ENCODE measurements around the gene UBIAD1. TPM values are rescaled to one million over a fixed set of nuclear protein-coding genes. Genes with fewer than 3 reads are reported as not detected.

Gene UBIAD1
- total RNA-seq, 1 donor from 2014 or later = 22.7 TPM

DNA sequence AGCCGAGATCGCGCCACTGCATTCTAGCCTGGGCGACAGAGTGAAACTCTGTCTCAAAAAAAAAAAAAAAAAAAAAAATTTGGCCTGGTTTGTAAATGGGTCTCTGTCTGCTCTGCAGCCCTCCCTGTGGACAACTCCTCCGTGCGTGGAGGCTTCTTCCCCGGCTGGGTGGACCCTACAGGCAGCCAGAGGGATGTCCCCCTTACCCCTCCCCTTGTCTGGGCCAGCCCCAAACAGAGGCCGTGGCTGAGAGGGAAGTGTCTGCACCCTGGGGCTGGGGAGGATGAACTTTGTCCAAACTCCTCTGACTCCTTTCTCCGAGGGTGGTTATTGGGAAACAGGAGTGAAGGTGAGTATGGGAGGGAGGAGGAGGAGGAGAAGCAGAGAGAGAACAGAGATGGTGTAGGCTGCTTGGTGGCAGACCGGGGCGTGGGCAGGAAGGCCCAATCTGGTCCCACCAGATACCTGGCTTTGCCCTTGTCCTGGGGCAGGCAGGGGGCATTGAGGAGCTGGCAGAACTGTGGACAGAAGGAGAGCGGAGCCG is 61.3 kb downstream of the UBIAD1 start:
- no peak for TF ChIP-seq CTCF (IDR thresholded peaks at IDR 0.05; ENCODE audit: partially characterized antibody, unreplicated experiment)
- Mint-ChIP-seq H3K4me1 (ENCODE audit: low read depth, unreplicated experiment) (peaks cover 26% of the 10 kb centered on the region), H3K27ac (ENCODE audit: unreplicated experiment) (no peak overlapping the region), H3K36me3 (ENCODE audit: unreplicated experiment) (no peaks in the 10 kb centered on the region), H3K27me3 (ENCODE audit: unreplicated experiment) (peaks cover 4% of the 10 kb centered on the region), H3K4me3 (ENCODE audit: unreplicated experiment) (no peak overlapping the region), H3K9me3 (ENCODE audit: unreplicated experiment) (peaks cover 3% of the 10 kb centered on the region)
- DNase-seq = no peak

GRCh38 chr1:11334821-11335220 is 61.8 kb downstream of the UBIAD1 start:
- Mint-ChIP-seq H3K27ac (ENCODE audit: unreplicated experiment) (no peak overlapping the region), H3K36me3 (ENCODE audit: unreplicated experiment) (no peaks in the 10 kb centered on the region), H3K9me3 (ENCODE audit: unreplicated experiment) (peaks cover 3% of the 10 kb centered on the region), H3K4me3 (ENCODE audit: unreplicated experiment) (no peak overlapping the region), H3K27me3 (ENCODE audit: unreplicated experiment) (peaks cover 8% of the 10 kb centered on the region), H3K4me1 (ENCODE audit: low read depth, unreplicated experiment) (peaks cover 30% of the 10 kb centered on the region)
- DNase-seq = no peak
- no peak for TF ChIP-seq CTCF (IDR thresholded peaks at IDR 0.05; ENCODE audit: partially characterized antibody, unreplicated experiment)

- no peak for TF ChIP-seq CTCF (IDR thresholded peaks at IDR 0.05; ENCODE audit: partially characterized antibody, unreplicated experiment)
- Mint-ChIP-seq H3K27ac (ENCODE audit: unreplicated experiment) (no peak overlapping the region), H3K4me1 (ENCODE audit: low read depth, unreplicated experiment) (peaks cover 35% of the 10 kb centered on the region), H3K9me3 (ENCODE audit: unreplicated experiment) (peaks cover 8% of the 10 kb centered on the region), H3K4me3 (ENCODE audit: unreplicated experiment) (no peak overlapping the region), H3K27me3 (ENCODE audit: unreplicated experiment) (peaks cover 14% of the 10 kb centered on the region), H3K36me3 (ENCODE audit: unreplicated experiment) (no peaks in the 10 kb centered on the region)
- DNase-seq = no peak
Measured at GRCh38 chr1:11335417-11336056, 62.5 kb downstream of the UBIAD1 start.

GRCh38 chr1:11337580-11338073 is 64.6 kb downstream of the UBIAD1 start:
- H3K4me3 Mint-ChIP-seq (ENCODE audit: unreplicated experiment) = peak overlapping the region; percentile 34
- H3K27ac Mint-ChIP-seq (ENCODE audit: unreplicated experiment) = peak overlapping the region; percentile 80
- H3K4me1 Mint-ChIP-seq (ENCODE audit: low read depth, unreplicated experiment) = peaks cover 49% of the 10 kb centered on the region
- peaks cover 7% of the 10 kb centered on the region for H3K9me3 Mint-ChIP-seq (ENCODE audit: unreplicated experiment)
- H3K36me3 Mint-ChIP-seq (ENCODE audit: unreplicated experiment) = no peaks in the 10 kb centered on the region
- TF ChIP-seq CTCF (IDR thresholded peaks at IDR 0.05; ENCODE audit: partially characterized antibody, unreplicated experiment) = peak; percentile 89
- H3K27me3 Mint-ChIP-seq (ENCODE audit: unreplicated experiment) = peaks cover 20% of the 10 kb centered on the region
- peak; percentile 89 for DNase-seq

Other genes with a start within 250 kb of the UBIAD1 start
- not detected for gene MASP2, start 226.0 kb upstream of the UBIAD1 start, total RNA-seq (ENCODE audit: unreplicated experiment)
- 79.4 TPM for gene SRM, start 213.2 kb upstream of the UBIAD1 start, total RNA-seq (ENCODE audit: unreplicated experiment)
- 111 TPM for gene EXOSC10, start 173.3 kb upstream of the UBIAD1 start, total RNA-seq (ENCODE audit: unreplicated experiment)
- not detected for gene ANGPTL7, start 83.8 kb upstream of the UBIAD1 start, total RNA-seq (ENCODE audit: unreplicated experiment)
- gene MTOR, start 10.6 kb upstream of the UBIAD1 start, total RNA-seq (ENCODE audit: unreplicated experiment) = 82.4 TPM
- gene DISP3, start 206.0 kb downstream of the UBIAD1 start, total RNA-seq (ENCODE audit: unreplicated experiment) = 179 TPM

Data from glutamatergic neuron (in vitro differentiated cells).